GM19468 (cell line): Measurements from ENCODE around the gene GBE1.

Experiments used
- ATAC-seq: cut with Tn5 transposase; IDR thresholded peaks from one replicate; pipeline ENCODE4 v1.9.1; 2021; ENCODE audit warnings: mild to moderate bottlenecking, moderate library complexity, moderate number of reproducible peaks; ENCODE audit not compliant: unreplicated experiment; ENCODE audit errors: extremely low read depth

The GBE1 gene

GRCh38 chr3:81709606-81710005, 51.8 kb downstream of the GBE1 start:
- no peak for ATAC-seq

GRCh38 chr3:81707996-81708395, 53.4 kb downstream of the GBE1 start:
- no peak for ATAC-seq

DNA sequence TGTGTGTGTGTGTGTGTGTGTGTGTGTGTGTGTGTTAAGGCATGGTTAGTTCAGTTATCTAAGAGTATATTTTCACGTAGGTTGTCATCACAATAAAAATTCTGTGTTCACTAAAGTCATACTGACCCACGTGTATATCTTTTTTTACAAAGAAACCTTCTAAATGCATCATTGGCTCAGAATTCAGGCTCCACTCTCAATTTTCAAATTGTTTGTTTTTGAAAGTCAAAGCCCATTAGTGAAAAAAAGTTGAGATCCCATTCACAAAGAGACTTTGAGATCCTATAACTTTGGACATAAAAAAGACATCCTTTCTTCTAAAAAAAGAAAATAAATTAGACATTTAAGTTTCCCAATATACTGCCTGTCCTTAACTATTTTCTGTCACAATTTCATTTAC, 59.3 kb downstream of the GBE1 start:
- ATAC-seq: no peak

DNA sequence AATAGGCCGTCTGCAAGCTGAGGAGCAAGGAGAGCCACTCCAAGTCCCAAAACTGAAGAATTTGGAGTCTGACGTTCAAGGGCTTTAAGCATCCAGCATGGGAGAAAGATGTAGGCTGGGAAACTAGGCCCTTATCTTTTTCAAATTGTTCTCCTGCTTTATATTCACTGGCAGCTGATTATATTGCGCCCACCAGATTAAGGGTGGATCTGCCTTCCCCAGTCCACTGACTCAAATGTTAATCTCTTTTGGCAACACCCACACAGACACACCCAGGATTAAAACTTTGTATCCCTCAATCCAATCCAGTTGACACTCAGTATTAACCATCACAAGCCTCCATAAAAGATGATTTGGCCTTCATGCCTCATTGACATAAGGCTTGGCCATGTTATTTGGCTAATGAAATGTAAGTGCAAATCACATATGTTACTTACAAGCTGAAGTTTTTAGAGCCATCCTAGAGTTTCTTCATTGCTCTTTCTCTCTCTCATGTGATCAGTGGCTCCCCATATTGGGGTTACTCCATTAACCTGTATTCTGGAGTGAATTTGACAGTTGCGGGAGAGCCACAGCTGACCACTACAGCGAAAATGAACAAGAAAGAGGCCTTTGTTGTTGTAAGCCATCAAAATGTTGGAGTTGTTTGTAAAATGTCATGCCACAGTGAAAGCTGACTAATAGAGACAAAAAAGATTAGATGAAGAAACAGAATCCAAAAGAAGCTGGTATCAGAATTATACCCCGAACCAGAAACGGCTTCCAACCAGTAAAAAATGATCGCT, 61.7 kb downstream of the GBE1 start:
- ATAC-seq: no peak

DNA sequence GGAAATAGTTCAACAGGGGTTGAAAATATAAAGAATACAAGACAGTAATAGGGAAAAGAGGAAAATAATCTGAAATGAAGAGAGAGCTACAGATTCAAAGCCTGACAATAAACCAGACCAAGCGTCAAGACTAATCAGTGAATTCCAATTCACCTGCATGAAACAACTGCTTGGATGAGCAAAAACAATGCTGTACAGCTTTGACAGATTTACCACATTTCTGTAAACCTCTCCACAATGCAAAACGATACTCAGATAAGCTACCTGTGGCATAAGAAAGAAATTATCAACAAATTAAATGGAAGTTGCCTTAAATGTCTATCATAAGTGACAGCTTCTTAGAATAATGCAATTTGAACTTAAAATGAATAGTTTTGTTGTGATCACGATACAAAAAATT, 65.4 kb downstream of the GBE1 start:
- ATAC-seq: no peak

GRCh38 chr3:81695302-81695701, 66.1 kb downstream of the GBE1 start:
- ATAC-seq: no peak

DNA sequence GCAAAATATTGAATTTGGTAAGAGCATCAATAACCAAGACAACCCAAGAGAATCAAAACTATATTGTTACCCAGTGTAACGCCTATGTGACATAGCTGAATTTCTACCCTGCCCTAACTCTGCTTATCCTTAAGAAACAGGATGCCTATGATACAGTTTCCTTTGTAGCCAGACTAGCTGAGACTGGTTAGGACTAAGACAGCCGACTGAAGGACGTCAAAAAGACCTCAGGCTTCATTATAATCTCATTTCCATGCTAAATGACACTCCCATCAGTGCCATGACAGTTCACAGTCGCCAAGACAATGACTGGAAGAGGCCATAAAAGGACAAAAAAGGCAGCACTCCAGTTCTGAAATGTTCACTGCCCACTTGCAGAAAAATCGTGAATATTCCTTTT, 66.8 kb downstream of the GBE1 start:
- ATAC-seq: no peak

GRCh38 chr3:81692766-81693165, 68.7 kb downstream of the GBE1 start:
- ATAC-seq: no peak

DNA sequence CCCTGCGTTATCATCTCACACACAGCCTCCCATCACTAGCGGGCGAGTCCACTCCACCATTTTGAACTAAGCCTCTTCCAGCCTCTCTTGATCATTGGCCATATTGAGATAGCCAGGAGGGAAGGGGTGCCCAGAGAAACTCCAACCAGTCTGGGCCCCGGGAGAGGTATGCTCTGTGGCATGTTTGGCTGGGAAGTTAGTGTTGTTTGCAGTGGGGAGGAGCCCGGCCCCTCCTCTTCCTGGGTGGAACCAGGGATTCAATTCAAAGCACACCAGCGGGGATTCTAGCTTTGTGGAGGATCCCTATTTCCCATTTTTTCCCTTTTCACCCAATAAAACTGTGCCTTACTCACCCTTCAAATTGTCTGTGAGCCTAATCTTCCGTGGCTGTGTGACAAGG, 71.8 kb downstream of the GBE1 start:
- ATAC-seq: no peak

DNA sequence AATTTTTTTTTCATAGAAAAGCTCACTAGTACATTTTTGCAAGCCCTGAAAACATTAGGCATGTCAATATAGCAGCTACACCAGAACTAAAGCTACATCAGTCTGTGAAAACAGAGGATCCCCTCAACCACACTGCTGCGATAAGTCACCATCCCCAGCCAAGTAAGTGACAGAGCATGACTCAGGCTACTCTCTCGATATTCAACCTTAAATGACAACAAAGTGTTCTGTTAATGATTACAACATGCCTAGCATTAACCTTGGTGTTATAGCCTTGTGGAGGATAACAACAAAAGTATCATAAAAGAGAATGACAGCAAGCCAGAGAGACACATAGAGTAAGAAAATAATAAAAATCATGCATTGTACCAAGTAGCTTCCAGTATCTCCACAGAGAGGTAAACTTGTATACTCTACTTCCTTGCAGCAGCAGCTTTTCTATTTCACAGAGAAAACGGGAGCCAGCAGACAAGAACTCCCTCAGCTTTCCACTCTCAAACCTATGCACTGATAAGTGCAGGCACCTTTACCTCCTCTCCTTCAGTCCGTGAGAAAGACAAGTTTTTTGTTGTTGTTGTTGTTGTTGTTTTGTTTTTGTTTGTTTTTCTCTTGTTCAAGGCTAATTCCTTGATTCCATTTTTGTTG, 76.6 kb downstream of the GBE1 start:
- no peak for ATAC-seq

- ATAC-seq: no peak
Observed at GRCh38 chr3:81676706-81677456, 84.6 kb downstream of the GBE1 start.

DNA sequence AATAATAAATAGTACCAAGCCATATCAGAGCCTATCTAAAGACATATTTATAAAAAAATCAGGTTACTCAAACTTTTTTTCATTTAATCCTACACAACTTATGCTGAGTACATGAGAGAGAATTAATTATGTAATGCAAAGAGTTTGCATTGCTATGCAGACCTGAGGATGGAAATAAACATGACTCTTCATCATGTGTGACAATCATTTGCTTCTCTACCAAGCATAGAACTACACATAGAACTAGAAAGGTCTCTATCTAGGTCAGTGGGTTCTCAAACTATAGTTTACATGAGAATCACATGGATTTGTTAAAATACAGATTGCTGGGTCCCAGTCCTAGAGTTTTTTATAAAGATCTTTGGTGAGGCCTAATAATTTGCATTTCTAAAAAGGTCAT, 86.8 kb downstream of the GBE1 start:
- ATAC-seq: no peak

- no peak for ATAC-seq
Observed at GRCh38 chr3:81668283-81668682, 93.2 kb downstream of the GBE1 start.

- no peak for ATAC-seq
Observed at GRCh38 chr3:81666502-81667121, 94.8 kb downstream of the GBE1 start.

- ATAC-seq: no peak
Observed at GRCh38 chr3:81663114-81663513, 98.3 kb downstream of the GBE1 start.

DNA sequence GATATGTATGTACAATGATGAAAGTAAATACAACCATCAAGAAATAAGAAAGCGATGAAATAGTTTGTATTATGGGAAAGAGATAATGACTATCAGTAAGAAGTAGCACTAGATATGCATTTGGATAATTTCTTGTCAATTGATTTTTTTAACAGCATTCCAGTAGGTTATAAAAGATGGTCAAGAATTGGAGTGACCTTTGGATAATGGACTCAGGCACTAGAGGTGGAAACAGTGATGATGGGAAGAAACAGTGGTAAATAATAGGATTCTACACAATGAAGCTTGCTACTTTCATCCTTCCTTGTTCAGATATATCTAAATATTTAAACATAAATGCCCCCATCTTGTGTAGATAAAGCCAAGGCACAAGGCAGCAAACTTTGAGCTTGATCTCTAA, 101.4 kb downstream of the GBE1 start:
- ATAC-seq: no peak

DNA sequence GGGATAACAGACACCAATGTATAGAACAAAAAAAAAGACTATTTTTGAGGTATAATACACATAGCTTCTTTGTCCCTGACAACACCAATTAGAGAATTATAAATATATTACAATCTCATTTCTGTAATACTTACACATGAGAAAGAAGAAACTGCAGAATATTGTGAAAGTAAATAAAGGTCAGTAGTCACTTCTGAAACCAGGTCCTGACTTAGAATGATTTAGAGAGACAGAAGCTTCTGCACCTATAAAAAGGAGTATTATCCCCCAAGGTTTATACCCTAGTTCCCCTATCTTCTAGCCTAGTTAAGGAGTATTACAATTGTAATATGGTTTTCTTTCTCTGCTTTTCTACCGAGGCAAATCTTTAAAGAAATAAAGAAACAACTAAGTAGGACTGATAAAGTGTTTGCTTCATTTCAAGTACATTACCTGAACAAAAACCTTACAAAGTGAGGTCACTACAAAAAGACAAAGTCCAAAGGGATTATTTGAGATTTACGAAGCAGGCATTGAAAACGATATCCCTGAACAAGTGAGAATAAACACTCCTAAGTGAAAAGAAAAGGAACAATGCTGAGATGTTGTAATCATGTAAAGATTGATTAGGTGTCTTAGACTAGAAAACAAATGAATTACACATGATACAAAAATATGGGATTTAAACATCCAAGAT, 103.0 kb downstream of the GBE1 start:
- no peak for ATAC-seq

DNA sequence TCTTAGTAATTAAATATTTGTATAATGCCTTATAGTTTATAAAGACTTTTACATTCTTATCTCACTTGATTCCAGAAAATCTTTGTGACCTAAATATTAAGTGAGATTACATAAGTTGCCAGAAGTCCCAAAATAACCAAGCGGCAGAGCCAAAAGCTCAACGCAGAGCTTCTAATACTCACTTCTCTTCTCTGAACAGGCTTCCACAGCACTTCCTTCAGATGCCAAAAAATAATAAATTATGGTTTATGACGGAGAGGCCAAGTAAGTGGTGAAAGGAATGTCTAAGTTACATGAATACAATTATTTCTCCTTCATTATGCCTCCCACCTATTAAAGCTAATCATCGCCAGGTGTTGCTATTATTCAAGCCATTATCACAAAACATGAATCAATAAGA, 110.3 kb downstream of the GBE1 start:
- no peak for ATAC-seq

DNA sequence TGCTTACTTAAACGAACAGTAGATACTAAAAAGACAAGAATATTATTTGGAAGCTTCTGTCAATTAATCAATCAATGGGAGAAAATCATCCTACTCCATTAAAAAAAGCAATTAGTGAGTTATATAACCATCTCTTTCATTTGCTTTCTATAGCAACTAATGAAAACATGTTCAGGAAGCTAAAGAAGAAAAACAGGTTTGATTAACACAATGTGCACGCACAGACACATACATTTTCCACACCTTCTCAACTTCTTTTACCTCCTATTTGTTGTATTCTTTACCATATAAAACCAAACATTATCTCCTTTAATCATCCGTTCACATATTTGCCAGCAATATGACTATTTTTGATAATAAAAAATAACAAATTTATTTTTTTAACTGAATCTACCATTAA, 111.3 kb downstream of the GBE1 start:
- ATAC-seq: no peak

- ATAC-seq: no peak
Observed at GRCh38 chr3:81645248-81645647, 116.2 kb downstream of the GBE1 start.
